ENCODE results near the gene RPL28. TPM values are rescaled to one million over a fixed set of nuclear protein-coding genes. Genes with fewer than 3 reads are reported as not detected.
A peak's percentile ranks its signal among the peaks of the same experiment; 100 is the strongest.

The RPL28 gene
- total RNA-seq, 4 donors from 2014 or later, result 20.7 to 1,084 (median 431) TPM

DNA sequence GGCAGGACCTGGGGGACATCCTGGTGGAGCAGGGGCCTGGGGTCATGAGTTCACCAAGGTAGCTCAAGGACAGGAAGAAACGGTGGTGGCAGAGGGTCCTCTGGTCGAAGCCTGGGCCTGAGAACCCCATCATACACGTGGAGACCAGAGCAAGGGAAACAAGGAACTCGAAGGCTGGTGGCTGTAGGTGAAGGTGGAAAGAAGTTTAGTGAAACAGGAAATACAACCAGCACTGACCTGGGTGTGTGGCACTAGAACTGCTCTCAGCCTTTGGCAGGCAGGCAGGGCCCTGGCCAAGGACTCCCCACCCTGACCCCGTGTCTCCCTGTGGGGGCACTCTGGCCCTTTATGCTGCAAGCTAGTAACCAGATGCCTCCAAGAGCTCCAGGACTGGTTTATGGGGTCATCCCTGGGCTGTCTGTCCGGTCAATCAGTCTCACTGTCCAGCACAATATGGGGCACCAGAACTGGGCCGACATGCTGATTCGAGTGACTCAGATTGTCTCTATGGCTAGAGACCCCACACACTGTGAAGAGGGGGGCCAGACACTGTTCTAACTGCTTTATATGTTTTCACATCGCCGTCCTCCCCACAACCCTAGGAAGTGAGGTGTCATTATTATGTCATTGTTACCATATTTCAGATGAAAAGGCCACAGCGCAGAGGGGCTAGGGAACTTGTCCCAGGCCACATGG lies 35.0 kb upstream of the RPL28 start:
- intact Hi-C loops (cut with DNase I; ENCODE audit: low total_unique reads), result no loop called here
- no peak for DNase-seq
- Histone ChIP-seq H3K27me3 (peaks cover 24 to 36% of the 10 kb centered on the region in 2 donors), H3K27ac (no peak overlapping the region), H3K9me3 (no peaks in the 10 kb centered on the region), H3K4me1 (peaks cover 5 to 16% of the 10 kb centered on the region in 2 donors), H3K36me3 (no peaks in the 10 kb centered on the region), H3K4me3 (no peak overlapping the region)
- TF ChIP-seq, protein P1, sequence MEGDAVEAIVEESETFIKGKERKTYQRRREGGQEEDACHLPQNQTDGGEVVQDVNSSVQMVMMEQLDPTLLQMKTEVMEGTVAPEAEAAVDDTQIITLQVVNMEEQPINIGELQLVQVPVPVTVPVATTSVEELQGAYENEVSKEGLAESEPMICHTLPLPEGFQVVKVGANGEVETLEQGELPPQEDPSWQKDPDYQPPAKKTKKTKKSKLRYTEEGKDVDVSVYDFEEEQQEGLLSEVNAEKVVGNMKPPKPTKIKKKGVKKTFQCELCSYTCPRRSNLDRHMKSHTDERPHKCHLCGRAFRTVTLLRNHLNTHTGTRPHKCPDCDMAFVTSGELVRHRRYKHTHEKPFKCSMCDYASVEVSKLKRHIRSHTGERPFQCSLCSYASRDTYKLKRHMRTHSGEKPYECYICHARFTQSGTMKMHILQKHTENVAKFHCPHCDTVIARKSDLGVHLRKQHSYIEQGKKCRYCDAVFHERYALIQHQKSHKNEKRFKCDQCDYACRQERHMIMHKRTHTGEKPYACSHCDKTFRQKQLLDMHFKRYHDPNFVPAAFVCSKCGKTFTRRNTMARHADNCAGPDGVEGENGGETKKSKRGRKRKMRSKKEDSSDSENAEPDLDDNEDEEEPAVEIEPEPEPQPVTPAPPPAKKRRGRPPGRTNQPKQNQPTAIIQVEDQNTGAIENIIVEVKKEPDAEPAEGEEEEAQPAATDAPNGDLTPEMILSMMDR (IDR thresholded peaks at IDR 0.05), result no peak
- no peak for TF ChIP-seq POLR2A (IDR thresholded peaks at IDR 0.05)

DNA sequence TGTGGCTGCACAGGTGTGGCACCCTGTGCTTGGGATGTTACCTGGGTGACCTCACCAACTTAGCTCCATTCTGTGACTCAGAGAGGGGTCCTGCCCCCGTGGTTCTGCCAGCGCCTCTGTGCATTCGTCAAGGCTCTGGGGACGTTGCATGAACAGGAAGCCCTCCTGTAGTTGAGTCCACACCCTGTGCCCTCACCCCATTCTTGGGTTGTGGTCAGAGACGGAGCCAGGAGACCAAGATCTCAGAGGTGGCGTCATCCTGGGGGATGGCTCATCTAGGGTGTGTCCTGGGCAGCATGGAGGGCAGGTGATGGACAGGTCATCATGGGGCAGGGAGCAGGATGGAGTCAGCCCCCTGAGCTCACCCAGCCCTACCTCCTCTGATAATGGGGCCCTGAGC lies 33.7 kb upstream of the RPL28 start:
- peaks cover 5 to 16% of the 10 kb centered on the region in 2 donors for H3K4me1 ChIP-seq
- no peaks in the 10 kb centered on the region for H3K36me3 ChIP-seq
- intact Hi-C loops (cut with DNase I; ENCODE audit: low total_unique reads), result no loop called here
- H3K9me3 ChIP-seq, result no peaks in the 10 kb centered on the region
- DNase-seq, result no peak
- peaks cover 24 to 36% of the 10 kb centered on the region in 2 donors for H3K27me3 ChIP-seq
- no peak overlapping the region for H3K27ac ChIP-seq
- H3K4me3 ChIP-seq, result no peak overlapping the region
- TF ChIP-seq, protein P1 (IDR thresholded peaks at IDR 0.05), result no peak
- no peak for TF ChIP-seq POLR2A (IDR thresholded peaks at IDR 0.05)

DNA sequence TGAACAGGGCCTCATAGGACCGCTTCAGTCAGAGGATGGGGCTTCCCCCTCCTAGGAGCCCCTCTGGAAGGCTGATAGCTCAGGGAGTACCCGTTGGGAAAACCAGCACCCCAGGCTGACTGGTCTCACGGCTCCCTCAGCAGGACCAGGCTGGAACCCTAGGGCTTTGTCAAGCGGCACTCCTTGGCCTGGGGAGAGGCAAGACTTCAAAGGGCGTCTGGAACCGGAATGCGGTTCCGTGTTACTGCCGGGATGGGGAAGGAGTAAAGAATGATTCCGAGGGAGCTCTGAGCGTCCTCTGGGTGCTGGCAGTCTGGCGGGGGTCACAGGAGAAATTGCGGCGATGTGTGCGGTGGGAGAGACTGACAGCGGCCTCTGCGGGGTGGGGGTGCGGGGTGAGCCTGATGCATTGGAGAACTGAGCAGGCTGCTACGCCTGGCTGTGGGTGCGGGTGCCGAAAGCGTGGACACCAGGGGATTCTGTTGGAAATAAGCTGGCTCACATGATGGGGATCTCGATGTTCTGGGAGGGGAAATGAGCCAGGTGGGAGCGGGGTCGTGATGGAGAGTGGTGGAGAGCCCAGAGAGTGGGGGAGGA lies 33.1 kb upstream of the RPL28 start:
- H3K27me3 ChIP-seq, result peaks cover 24 to 36% of the 10 kb centered on the region in 2 donors
- no peak for TF ChIP-seq POLR2A (IDR thresholded peaks at IDR 0.05)
- TF ChIP-seq, protein P1 (IDR thresholded peaks at IDR 0.05), result no peak
- H3K4me1 ChIP-seq, result peaks cover 5 to 16% of the 10 kb centered on the region in 2 donors
- H3K27ac ChIP-seq, result no peak overlapping the region
- intact Hi-C loops (cut with DNase I; ENCODE audit: low total_unique reads), result no loop called here
- no peak overlapping the region for H3K4me3 ChIP-seq
- no peaks in the 10 kb centered on the region for H3K9me3 ChIP-seq
- DNase-seq, result no peak
- no peaks in the 10 kb centered on the region for H3K36me3 ChIP-seq

DNA sequence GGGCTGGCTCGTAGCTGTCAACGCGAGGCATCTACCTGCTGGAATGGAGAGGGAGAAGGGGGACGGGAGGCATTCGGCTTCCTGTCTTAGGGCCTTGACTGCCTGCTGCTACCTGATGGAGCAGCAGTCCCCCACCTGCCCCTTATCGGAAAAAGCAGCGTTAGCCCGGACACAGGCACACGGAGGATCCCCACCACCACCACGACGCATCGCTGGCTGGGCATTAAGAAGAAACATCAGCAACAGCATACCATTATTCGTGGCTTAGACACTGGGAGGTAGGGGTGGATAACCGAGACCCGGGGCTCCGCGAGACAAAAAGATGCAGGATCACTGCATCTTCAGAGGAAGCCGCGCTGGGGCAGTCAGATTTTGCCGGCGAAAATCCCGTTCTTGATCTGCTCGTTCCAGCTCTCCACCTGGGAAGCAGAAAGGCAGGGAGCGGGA lies 32.4 kb upstream of the RPL28 start:
- H3K27ac ChIP-seq, result no peak overlapping the region
- no peaks in the 10 kb centered on the region for H3K9me3 ChIP-seq
- H3K4me3 ChIP-seq, result peak overlapping the region; percentile 22 to 29
- H3K27me3 ChIP-seq, result peaks cover 24 to 36% of the 10 kb centered on the region in 2 donors
- DNase-seq, result no peak
- no peaks in the 10 kb centered on the region for H3K36me3 ChIP-seq
- intact Hi-C loops (cut with DNase I; ENCODE audit: low total_unique reads), result no loop called here
- TF ChIP-seq, protein P1 (IDR thresholded peaks at IDR 0.05), result no peak
- no peak for TF ChIP-seq POLR2A (IDR thresholded peaks at IDR 0.05)
- H3K4me1 ChIP-seq, result peaks cover 5 to 16% of the 10 kb centered on the region in 2 donors

Data from uterus (tissue), 4 donors.